ENCODE results near the gene GNB4. TPM values are rescaled to one million over a fixed set of nuclear protein-coding genes. Genes with fewer than 3 reads are reported as not detected.

GNB4 gene
- total RNA-seq, 1 donor from 2014 or later = 37.3 TPM

DNA sequence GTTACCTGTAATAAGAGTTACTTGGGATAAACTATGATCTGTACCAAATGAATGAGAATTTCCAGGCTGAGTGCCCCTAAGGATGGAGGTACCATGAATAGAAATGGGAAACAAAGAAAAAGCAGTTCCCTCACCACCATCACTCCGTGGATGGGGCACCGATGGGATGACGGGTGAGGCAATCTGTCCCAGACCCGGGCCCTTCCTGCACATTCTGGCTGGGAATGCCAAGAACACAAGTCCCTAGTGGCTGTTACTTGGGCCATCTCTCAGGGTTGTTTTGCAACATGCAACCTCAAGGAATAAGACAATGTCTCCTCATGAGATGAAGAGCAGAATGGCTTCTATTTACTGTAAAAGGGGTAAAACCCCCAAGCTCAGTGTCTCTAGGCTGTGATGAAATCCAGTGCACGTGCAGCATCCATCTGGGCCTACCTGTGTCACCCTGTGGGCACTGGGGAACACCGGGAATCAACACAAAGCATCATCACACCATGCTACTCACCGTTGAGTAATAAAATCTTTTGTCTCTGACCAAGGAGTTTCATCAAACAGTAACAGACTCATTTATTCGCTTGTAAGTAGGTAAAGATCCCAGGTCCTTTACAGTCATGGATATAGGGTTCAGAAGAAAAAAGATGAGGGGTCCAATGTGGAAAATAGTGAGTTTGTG is 22.3 kb downstream of the GNB4 start:
- Mint-ChIP-seq H3K27me3 (ENCODE audit: low read depth) (no peaks in the 10 kb centered on the region), H3K27ac (ENCODE audit: unreplicated experiment) (peak overlapping the region; percentile 29), H3K36me3 (ENCODE audit: low read depth) (peaks cover 11% of the 10 kb centered on the region), H3K9me3 (no peaks in the 10 kb centered on the region), H3K4me3 (no peak overlapping the region), H3K4me1 (peaks cover 19% of the 10 kb centered on the region)
- DNase-seq (ENCODE audit: low read depth, low spot score) = no peak
- TF ChIP-seq, protein P1, sequence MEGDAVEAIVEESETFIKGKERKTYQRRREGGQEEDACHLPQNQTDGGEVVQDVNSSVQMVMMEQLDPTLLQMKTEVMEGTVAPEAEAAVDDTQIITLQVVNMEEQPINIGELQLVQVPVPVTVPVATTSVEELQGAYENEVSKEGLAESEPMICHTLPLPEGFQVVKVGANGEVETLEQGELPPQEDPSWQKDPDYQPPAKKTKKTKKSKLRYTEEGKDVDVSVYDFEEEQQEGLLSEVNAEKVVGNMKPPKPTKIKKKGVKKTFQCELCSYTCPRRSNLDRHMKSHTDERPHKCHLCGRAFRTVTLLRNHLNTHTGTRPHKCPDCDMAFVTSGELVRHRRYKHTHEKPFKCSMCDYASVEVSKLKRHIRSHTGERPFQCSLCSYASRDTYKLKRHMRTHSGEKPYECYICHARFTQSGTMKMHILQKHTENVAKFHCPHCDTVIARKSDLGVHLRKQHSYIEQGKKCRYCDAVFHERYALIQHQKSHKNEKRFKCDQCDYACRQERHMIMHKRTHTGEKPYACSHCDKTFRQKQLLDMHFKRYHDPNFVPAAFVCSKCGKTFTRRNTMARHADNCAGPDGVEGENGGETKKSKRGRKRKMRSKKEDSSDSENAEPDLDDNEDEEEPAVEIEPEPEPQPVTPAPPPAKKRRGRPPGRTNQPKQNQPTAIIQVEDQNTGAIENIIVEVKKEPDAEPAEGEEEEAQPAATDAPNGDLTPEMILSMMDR (conservative IDR thresholded peaks at IDR 0.05) = no peak

DNA sequence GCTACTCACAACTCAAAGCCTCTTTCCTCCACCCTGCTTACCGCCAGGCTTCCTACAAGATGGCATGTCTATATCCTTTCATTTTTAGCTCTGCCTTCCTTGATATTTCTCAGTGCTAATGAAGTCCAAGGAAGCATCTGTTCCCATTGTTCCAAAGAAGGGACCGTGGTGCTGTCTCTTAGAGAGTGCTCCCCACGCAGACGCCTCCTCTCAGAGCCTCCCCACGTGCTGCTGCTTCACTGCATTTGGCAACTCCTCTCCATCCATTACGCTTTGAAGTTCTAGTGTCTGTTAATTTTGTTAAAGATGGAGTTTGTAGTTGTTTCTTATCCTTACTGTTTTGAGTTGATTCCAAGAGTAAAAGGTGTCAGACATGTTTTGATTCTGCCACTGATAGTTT is 26.2 kb downstream of the GNB4 start:
- Mint-ChIP-seq H3K9me3 (no peaks in the 10 kb centered on the region), H3K27me3 (ENCODE audit: low read depth) (no peaks in the 10 kb centered on the region), H3K4me3 (no peak overlapping the region), H3K36me3 (ENCODE audit: low read depth) (peaks cover 13% of the 10 kb centered on the region), H3K27ac (ENCODE audit: unreplicated experiment) (no peak overlapping the region), H3K4me1 (no peaks in the 10 kb centered on the region)
- TF ChIP-seq, protein P1 (conservative IDR thresholded peaks at IDR 0.05) = no peak
- DNase-seq (ENCODE audit: low read depth, low spot score) = no peak

DNA sequence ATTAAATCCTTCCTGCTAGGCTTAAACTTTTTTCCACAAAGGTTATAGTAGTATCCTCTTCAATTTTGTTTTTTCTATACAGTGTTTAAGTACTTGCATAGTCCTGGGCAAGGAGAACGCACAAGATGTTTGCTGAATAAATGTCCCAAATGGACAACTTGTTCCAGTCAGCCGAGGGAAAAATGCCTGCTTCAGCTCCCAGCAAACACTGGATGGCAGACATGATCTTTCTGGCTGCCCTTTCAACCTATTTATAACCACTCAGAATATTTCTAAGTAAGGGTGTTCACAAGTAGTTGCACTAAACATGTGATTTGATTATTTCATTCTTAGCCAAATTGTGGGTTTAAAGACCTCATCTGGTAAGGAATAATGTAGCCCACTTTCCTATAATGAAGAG is 29.8 kb downstream of the GNB4 start:
- no peaks in the 10 kb centered on the region for H3K9me3 Mint-ChIP-seq
- TF ChIP-seq, protein P1 (conservative IDR thresholded peaks at IDR 0.05) = peak; percentile 52
- H3K27me3 Mint-ChIP-seq (ENCODE audit: low read depth) = no peaks in the 10 kb centered on the region
- H3K36me3 Mint-ChIP-seq (ENCODE audit: low read depth) = peaks cover 16% of the 10 kb centered on the region
- H3K27ac Mint-ChIP-seq (ENCODE audit: unreplicated experiment) = no peak overlapping the region
- no peak for DNase-seq (ENCODE audit: low read depth, low spot score)
- no peak overlapping the region for H3K4me3 Mint-ChIP-seq
- H3K4me1 Mint-ChIP-seq = no peaks in the 10 kb centered on the region

DNA sequence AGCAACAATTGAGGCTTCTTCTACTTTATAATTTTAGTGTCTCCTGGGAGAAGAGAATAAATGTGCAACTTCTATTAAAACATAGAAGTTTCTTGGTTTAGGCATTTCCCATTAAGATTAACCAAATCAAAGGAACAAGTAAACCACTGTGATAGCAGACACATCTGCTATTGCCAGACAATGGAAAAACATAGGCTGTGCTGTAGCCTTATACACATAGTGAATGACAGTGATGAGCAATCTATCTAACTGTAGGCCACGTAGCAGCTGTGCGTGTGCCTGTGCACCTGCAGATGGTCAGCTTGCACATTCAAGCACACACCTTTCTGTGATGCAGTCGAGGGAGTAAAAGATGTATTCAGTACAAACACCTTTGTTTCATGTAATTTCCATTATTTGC is 32.7 kb downstream of the GNB4 start:
- no peak for DNase-seq (ENCODE audit: low read depth, low spot score)
- no peaks in the 10 kb centered on the region for H3K9me3 Mint-ChIP-seq
- H3K4me3 Mint-ChIP-seq = no peak overlapping the region
- H3K27ac Mint-ChIP-seq (ENCODE audit: unreplicated experiment) = no peak overlapping the region
- TF ChIP-seq, protein P1 (conservative IDR thresholded peaks at IDR 0.05) = no peak
- peaks cover 10% of the 10 kb centered on the region for H3K36me3 Mint-ChIP-seq (ENCODE audit: low read depth)
- no peaks in the 10 kb centered on the region for H3K27me3 Mint-ChIP-seq (ENCODE audit: low read depth)
- no peaks in the 10 kb centered on the region for H3K4me1 Mint-ChIP-seq

DNA sequence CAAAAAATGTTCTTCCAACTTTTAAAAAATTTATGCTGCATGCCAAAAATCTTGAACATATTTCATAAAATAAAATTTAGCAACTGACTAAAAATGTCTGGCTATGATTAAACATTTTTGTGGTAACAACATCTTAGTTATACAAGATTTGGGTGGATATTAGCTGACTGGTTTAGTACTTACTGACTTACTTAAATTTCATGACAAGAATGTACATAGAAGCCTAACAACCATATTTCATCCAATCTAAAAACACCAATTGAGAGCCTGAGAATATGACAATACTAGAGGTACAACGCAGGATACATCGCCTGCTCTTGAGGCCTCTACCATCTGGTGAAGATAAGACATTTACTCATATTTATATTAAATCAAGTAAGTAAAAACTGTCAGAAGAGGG is 34.6 kb downstream of the GNB4 start:
- Mint-ChIP-seq H3K4me3 (no peak overlapping the region), H3K4me1 (no peaks in the 10 kb centered on the region), H3K9me3 (no peaks in the 10 kb centered on the region), H3K27ac (ENCODE audit: unreplicated experiment) (no peak overlapping the region), H3K36me3 (ENCODE audit: low read depth) (peaks cover 8% of the 10 kb centered on the region), H3K27me3 (ENCODE audit: low read depth) (no peaks in the 10 kb centered on the region)
- TF ChIP-seq, protein P1 (conservative IDR thresholded peaks at IDR 0.05) = no peak
- DNase-seq (ENCODE audit: low read depth, low spot score) = no peak
